Neural progenitor cell (in vitro differentiated cells): Measurements from ENCODE around the gene ZNF391. TPM values are rescaled to one million over a fixed set of nuclear protein-coding genes. Genes with fewer than 3 reads are reported as not detected.

Experiments used
- DNase-seq: peaks from one replicate; pipeline ENCODE4 v3.0.0-alpha.2; 2016; ENCODE audit warnings: low spot score
- H2AFZ ChIP-seq: fragments of 200-600 bp; sonication (generic); replicated peaks from 2 replicates; pipeline ENCODE4 v1.6.1; 2016; ENCODE audit warnings: antibody characterized with exemption
- H3F3A ChIP-seq: fragments of 200-600 bp; sonication (generic); 2 replicates; pipeline ENCODE4 v1.6.1; 2016; ENCODE audit warnings: antibody characterized with exemption, low read depth
- H3K27ac ChIP-seq: fragments of 200-600 bp; sonication (generic); 2 replicates; pipeline ENCODE4 v1.5.1; 2016; ENCODE audit warnings: mild to moderate bottlenecking
- H3K27me3 ChIP-seq: fragments of 200-600 bp; sonication (generic); 2 replicates; pipeline ENCODE4 v1.6.1; 2016; ENCODE audit warnings: mild to moderate bottlenecking, moderate library complexity
- H3K36me3 ChIP-seq: fragments of 200-600 bp; sonication (generic); 2 replicates; pipeline ENCODE4 v1.5.1; 2016
- H3K4me1 ChIP-seq: fragments of 200-600 bp; sonication (generic); 2 replicates; pipeline ENCODE4 v1.6.1; 2016; ENCODE audit warnings: mixed run types
- H3K4me2 ChIP-seq: fragments of 200-600 bp; sonication (generic); 2 replicates; pipeline ENCODE4 v1.6.1; 2016
- H3K4me3 ChIP-seq: fragments of 200-600 bp; sonication (generic); 2 replicates; pipeline ENCODE4 v1.5.1; 2016
- H3K79me2 ChIP-seq: fragments of 200-600 bp; sonication (generic); 2 replicates; pipeline ENCODE4 v1.6.1; 2016; ENCODE audit warnings: low read depth
- H3K9ac ChIP-seq: fragments of 200-600 bp; sonication (generic); 2 replicates; pipeline ENCODE4 v1.6.1; 2016
- H3K9me3 ChIP-seq: fragments of 200-600 bp; sonication (generic); 2 replicates; pipeline ENCODE4 v1.5.1; 2016; ENCODE audit warnings: low read depth
- H4K20me1 ChIP-seq: fragments of 200-600 bp; sonication (generic); 2 replicates; pipeline ENCODE4 v1.6.1; 2016; ENCODE audit warnings: low read depth
- H3K27ac Mint-ChIP-seq: 3 replicates; pipeline ENCODE4 v1.8.0; 2021; ENCODE audit warnings: mixed read lengths
- H3K27me3 Mint-ChIP-seq: 2 replicates; pipeline ENCODE4 v1.8.0; 2022; ENCODE audit warnings: low read depth, mild to moderate bottlenecking, inconsistent platforms, moderate library complexity, mixed read lengths; ENCODE audit not compliant: insufficient read depth
- H3K36me3 Mint-ChIP-seq: 3 replicates; pipeline ENCODE4 v1.8.0; 2021; ENCODE audit warnings: mixed read lengths
- H3K4me1 Mint-ChIP-seq: 3 replicates; pipeline ENCODE4 v1.8.0; 2021; ENCODE audit warnings: mixed read lengths
- H3K4me3 Mint-ChIP-seq: 3 replicates; pipeline ENCODE4 v1.8.0; 2021; ENCODE audit warnings: mild to moderate bottlenecking, moderate library complexity, mixed read lengths
- H3K9me3 Mint-ChIP-seq: 3 replicates; pipeline ENCODE4 v1.8.0; 2020; ENCODE audit warnings: mixed read lengths
- EZH2 ChIP-seq: fragments of 200-600 bp; sonication (generic); IDR thresholded peaks from 2 replicates; pipeline ENCODE4 v1.6.1; 2017; ENCODE audit warnings: antibody characterized with exemption, mild to moderate bottlenecking, moderate library complexity
- EZH2phosphoT487 ChIP-seq: fragments of 200-600 bp; sonication (generic); IDR thresholded peaks from 2 replicates; pipeline ENCODE4 v1.6.1; 2017; ENCODE audit warnings: antibody characterized with exemption
- total RNA-seq: library from RNA; depleted of rRNA; stranded (reverse); fragments of >200 nt; gene quantifications from 2 replicates; pipeline ENCODE4 v1.2.3, GENCODE V29; 2015; ENCODE audit warnings: low replicate concordance
- TF ChIP-seq, protein P1 (sequence below): fragments of 200-600 bp; sonication (generic); IDR thresholded peaks from 2 replicates; pipeline ENCODE4 v1.5.1; 2017; ENCODE audit warnings: antibody characterized with exemption, mild to moderate bottlenecking

Gene ZNF391
- total RNA-seq, 1 donor from 2014 or later: 16.5 TPM

DNA sequence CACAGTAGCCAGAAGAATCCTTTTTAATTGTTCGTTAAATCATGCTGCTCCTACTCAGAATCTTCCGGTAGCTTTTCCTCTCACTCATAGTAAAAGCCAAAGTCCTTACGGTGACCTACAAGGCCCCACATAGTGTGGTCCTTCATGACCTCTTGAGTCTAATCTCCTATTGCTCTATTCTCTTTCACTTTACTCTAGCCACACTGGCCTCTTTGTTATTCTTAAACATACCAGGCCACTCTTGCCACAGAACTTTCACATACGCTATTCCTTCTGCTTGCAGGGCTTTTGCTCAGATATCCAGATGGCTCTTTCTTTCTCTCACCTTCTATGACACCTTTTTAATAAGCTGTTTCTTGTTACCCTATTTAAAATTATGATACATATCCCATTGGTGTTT lies 25.7 kb downstream of the ZNF391 start:
- Histone ChIP-seq H3K79me2 (no peaks in the 10 kb centered on the region), H3K4me3 (no peak overlapping the region), H3F3A (no peaks in the 10 kb centered on the region), H3K4me2 (no peak overlapping the region), H3K27ac (no peak overlapping the region), H3K4me1 (peaks cover 8% of the 10 kb centered on the region), H4K20me1 (no peaks in the 10 kb centered on the region), H3K36me3 (no peaks in the 10 kb centered on the region), H2AFZ (no peak overlapping the region), H3K27me3 (no peaks in the 10 kb centered on the region), H3K9me3 (no peaks in the 10 kb centered on the region), H3K9ac (no peak overlapping the region)
- H3K27me3 Mint-ChIP-seq: no peaks in the 10 kb centered on the region
- DNase-seq: no peak
- no peaks in the 10 kb centered on the region for H3K36me3 Mint-ChIP-seq
- H3K4me1 Mint-ChIP-seq: no peaks in the 10 kb centered on the region
- no peak overlapping the region for H3K27ac Mint-ChIP-seq
- TF ChIP-seq EZH2phosphoT487 (no peak), EZH2 (no peak)
- TF ChIP-seq, protein P1, sequence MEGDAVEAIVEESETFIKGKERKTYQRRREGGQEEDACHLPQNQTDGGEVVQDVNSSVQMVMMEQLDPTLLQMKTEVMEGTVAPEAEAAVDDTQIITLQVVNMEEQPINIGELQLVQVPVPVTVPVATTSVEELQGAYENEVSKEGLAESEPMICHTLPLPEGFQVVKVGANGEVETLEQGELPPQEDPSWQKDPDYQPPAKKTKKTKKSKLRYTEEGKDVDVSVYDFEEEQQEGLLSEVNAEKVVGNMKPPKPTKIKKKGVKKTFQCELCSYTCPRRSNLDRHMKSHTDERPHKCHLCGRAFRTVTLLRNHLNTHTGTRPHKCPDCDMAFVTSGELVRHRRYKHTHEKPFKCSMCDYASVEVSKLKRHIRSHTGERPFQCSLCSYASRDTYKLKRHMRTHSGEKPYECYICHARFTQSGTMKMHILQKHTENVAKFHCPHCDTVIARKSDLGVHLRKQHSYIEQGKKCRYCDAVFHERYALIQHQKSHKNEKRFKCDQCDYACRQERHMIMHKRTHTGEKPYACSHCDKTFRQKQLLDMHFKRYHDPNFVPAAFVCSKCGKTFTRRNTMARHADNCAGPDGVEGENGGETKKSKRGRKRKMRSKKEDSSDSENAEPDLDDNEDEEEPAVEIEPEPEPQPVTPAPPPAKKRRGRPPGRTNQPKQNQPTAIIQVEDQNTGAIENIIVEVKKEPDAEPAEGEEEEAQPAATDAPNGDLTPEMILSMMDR: no peak
- no peak overlapping the region for H3K4me3 Mint-ChIP-seq
- H3K9me3 Mint-ChIP-seq: peaks cover 2% of the 10 kb centered on the region

DNA sequence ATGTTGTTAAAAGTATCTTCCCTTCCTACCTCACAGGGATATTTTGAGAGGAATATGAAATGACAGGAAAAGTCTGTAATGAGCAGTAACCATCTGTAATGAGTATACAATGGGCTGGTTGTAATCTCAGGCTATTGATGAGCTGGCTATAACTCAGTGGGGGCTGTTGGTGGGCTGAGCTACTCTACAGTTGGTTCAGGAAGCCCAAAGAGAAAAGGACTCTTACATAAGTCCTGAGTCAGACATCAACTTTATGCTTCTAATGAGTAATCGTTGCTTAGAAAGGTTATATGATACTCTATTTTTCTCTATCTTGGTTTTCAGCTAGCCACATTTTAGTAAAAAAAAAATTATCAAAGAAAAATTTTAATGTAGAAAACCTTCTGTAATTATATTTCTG lies 26.4 kb downstream of the ZNF391 start:
- Histone ChIP-seq H4K20me1 (no peaks in the 10 kb centered on the region), H3K79me2 (no peaks in the 10 kb centered on the region), H3K4me1 (peaks cover 8% of the 10 kb centered on the region), H3K27ac (no peak overlapping the region), H2AFZ (no peak overlapping the region), H3K27me3 (no peaks in the 10 kb centered on the region), H3F3A (no peaks in the 10 kb centered on the region), H3K36me3 (no peaks in the 10 kb centered on the region), H3K9me3 (no peaks in the 10 kb centered on the region), H3K9ac (no peak overlapping the region), H3K4me3 (no peak overlapping the region), H3K4me2 (no peak overlapping the region)
- no peak for TF ChIP-seq EZH2
- TF ChIP-seq, protein P1: no peak
- TF ChIP-seq EZH2phosphoT487: no peak
- Mint-ChIP-seq H3K27ac (no peak overlapping the region), H3K4me3 (no peak overlapping the region), H3K9me3 (peaks cover 2% of the 10 kb centered on the region), H3K36me3 (no peaks in the 10 kb centered on the region), H3K27me3 (no peaks in the 10 kb centered on the region), H3K4me1 (no peaks in the 10 kb centered on the region)
- no peak for DNase-seq

DNA sequence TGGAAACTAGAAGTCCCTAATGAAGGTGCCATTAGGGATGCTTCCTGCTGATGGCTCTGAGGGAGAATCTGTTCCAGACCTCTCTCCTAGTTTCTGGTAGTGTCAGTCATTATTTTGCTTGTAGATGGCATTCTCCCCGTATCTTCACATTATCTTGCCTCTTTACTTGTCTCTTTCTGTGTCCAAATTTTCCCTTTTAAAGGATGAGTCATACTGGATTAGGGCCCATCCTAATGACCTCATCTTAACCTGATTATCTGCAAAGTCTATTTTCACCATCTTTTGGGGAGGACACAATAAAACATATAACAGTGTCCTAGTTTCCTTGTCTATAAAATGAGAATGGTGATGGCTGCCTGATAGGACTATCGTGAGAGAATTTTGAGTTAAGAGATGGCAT lies 27.3 kb downstream of the ZNF391 start:
- Mint-ChIP-seq H3K9me3 (no peaks in the 10 kb centered on the region), H3K4me3 (no peak overlapping the region), H3K27me3 (no peaks in the 10 kb centered on the region), H3K36me3 (no peaks in the 10 kb centered on the region), H3K4me1 (no peaks in the 10 kb centered on the region), H3K27ac (no peak overlapping the region)
- no peaks in the 10 kb centered on the region for H3K27me3 ChIP-seq
- no peak for TF ChIP-seq EZH2phosphoT487
- TF ChIP-seq EZH2: no peak
- TF ChIP-seq, protein P1: no peak
- no peak overlapping the region for H2AFZ ChIP-seq
- H3F3A ChIP-seq: no peaks in the 10 kb centered on the region
- no peaks in the 10 kb centered on the region for H3K79me2 ChIP-seq
- H3K9ac ChIP-seq: no peak overlapping the region
- H3K4me1 ChIP-seq: peaks cover 8% of the 10 kb centered on the region
- no peaks in the 10 kb centered on the region for H3K36me3 ChIP-seq
- no peaks in the 10 kb centered on the region for H3K9me3 ChIP-seq
- DNase-seq: no peak
- H3K4me2 ChIP-seq: no peak overlapping the region
- no peak overlapping the region for H3K27ac ChIP-seq
- H3K4me3 ChIP-seq: no peak overlapping the region
- H4K20me1 ChIP-seq: no peaks in the 10 kb centered on the region

DNA sequence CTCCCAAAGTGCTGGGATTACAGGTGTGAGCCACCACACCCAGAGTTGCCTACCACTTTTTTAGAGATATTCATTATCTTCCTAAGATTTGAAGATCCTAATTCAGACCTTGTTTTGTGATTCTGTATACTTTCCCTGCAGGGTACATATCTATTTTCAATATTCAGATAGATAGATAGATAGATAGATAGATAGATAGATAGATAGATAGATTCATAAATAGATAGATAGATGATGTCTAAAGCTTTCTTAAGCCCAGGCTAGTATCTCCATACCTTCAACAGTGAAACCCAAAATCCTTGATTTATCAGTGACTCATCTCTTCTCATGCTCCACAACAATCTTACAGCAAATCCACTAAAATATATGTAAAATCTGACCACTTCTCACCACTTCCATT lies 30.8 kb downstream of the ZNF391 start:
- Histone ChIP-seq H3K9ac (no peak overlapping the region), H3K27ac (no peak overlapping the region), H3K27me3 (no peaks in the 10 kb centered on the region), H3F3A (no peaks in the 10 kb centered on the region), H3K9me3 (no peaks in the 10 kb centered on the region), H3K4me2 (no peak overlapping the region), H3K79me2 (no peaks in the 10 kb centered on the region), H3K36me3 (no peaks in the 10 kb centered on the region), H3K4me3 (no peak overlapping the region), H4K20me1 (no peaks in the 10 kb centered on the region), H3K4me1 (peaks cover under 1% of the 10 kb centered on the region), H2AFZ (no peak overlapping the region)
- Mint-ChIP-seq H3K4me3 (no peak overlapping the region), H3K9me3 (peaks cover 4% of the 10 kb centered on the region), H3K27ac (no peak overlapping the region), H3K27me3 (peaks cover 2% of the 10 kb centered on the region), H3K4me1 (no peaks in the 10 kb centered on the region), H3K36me3 (peaks cover 1% of the 10 kb centered on the region)
- no peak for DNase-seq
- TF ChIP-seq, protein P1: no peak
- no peak for TF ChIP-seq EZH2
- TF ChIP-seq EZH2phosphoT487: no peak
